ENCODE measurements around the gene CENATAC.
"Not testable (repeated sequence)": the region's sequence is repeated elsewhere in the genome, so short reads cannot be mapped to it uniquely, and the experiment has no call there.

The CENATAC gene

DNA sequence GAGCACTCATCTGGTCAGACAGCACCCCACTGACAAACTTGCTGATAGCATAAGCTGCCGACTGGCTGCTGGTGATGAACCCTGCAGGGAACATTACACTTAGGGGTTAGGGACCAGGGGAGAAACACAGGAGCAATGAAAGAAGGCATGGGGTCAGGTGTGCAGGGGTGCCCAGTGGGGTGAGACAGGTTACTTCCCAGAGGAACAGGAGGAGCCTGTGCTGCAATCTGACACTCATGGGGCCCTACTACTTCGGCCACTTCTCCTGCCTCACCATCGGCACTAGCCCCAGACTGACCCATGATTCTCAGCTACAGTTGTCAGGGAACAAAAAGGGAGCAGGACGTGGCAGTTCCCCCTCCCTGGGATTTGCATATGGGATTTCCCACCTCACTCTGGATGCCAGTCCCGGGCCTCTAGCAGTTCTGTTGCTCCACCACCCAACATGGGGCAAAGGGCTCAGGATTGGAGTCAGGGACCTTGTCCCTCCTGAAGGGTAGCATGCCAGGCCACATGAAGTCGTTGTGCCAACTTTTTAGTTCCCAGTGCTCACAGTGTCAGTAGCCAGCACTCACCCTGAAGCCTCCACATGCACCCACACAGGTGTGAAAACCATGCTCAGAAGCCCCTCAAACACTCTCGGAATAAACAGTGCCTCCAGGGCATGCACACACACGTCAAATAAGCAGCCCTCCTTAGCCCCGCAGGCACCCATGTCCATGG is 30.6 kb downstream of the CENATAC start:
- no peak for DNase-seq

DNA sequence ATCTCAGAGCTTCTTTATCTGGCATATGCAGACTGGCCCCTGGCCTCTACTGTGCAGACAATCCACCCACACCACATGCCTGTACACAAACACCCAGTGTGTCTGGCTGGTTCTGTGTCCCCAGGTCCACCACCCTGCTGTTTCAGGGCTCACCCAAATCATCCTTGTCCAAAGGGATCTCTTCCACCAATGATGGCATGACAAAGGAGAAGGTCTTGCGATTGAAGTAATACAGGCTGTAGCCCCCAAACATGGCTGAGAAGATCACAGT is 31.1 kb downstream of the CENATAC start:
- no peak for DNase-seq

DNA sequence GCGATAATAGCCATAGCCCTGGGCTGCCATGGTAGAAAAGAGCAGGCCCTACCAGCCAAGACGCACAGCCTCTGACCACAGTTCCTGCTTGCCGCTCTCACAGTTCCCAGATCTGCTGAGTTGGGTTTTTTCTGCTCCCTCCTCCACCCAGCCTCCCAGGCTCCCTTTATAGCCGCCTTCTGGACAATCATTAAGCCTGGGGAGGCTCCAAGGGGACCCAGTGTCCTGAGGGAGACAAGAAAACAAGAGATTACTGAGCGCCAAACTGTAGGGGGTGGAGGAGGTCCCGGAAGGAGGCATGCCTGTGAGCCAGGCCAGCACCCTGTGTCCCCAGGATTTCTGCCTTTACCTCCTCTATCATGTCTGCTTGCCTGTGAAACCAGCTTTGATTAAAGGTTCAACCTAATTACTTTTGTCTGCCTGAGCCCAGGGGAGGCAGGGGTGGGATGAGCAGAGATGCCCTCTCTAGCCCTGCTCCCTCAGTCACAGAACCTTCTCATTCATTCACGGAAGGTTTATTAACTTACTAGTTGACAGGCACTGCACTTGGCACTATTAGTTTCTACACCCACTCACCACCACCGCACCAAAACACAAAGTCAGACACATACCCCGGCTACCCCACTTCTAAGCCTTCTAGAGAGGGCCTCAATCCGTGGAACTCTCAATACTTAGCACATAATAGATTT is 31.5 kb downstream of the CENATAC start:
- DNase-seq, result peak; percentile 56

DNA sequence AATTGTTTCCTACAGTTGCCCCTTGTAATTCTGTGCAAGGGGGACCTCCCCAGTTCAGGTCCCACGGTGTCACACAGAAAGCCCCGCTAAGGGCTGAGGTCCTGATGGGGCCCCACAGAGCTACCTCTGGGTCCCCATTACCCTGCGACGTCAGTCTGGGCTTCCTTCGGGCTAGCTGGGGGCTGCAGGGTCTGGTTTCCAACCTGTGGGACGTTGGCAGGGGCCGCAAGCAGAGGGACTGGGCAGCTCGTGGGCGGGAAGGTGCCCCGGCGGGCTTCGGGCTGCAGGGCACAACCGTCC is 32.0 kb downstream of the CENATAC start:
- no peak for DNase-seq

DNA sequence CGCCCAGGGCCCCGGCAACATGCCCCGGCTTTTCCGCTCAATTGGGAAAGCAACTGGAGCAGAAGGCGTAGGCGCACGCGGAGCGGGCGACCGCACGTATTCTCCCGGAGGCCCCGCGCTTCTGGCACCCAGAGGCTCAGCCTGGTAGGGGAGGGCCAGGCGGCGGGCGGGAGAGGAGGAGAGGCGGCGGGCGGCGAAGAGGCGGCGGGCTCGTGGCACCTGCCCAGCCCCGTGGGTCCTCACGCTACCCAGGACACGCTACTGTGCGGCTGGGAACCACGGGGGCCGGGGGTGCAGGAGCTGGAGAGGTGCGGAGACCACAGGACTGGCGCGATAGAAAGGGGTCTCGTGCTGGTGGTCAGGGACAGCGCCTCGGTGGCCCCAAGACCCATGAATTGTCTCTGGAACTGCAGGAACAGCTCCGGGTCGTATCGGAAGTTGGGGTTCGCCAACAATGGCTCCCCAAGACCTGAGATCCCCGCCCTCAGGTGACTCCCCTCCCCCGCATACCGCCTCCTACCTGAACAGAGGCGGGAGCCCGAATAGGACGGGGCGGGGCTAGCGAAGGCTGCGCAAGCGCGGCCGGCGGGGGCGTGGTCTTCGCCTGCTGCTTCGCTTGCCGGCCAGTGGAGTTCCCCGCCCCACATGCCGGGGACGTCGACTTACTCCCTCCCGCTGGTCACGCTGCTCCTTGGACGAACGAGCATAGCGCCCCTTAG is 32.5 kb downstream of the CENATAC start, which contains the start of gene SLC37A4:
TSS of gene SLC37A4 (minus strand) at position 549 of the 719 bp plus-strand sequence.
- DNase-seq, result peak; percentile 100

DNA sequence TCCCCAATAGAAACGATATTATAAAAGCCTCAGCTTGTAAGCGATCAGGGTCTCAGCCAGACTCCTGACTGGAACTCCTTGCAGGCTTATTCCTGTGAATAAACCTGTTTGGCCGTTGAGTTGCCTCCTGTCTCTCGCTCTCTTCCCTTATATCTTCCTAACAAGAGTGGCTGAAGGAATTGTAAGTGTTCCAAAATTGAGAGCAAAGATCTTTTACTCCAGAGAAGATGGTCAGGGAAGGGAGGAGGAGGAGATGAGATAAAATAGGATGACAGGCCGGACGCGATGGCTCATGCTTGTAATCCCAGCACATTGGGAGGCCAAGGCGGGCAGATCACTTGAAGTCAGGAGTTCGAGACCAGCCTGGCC is 34.0 kb downstream of the CENATAC start:
- DNase-seq, result no peak

DNA sequence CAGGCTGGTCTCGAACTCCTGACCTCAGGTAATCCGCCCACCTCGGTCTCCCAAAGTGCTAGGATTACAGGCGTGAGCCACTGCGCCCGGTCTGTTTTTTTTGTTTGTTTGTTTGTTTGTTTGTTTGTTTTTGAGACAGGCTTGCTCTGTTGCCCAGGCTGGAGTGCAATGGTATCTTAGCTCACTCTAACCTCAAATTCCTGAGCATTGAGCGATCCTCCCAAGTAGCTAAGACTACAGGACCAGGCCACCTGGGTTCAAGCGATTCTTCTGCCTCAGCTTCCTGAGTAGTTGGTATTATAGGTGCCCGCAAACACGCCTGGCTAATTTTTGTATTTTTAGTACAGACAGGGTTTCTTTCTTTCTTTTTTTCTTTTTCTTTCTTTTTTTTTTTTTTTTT is 35.5 kb downstream of the CENATAC start:
- DNase-seq, result not testable (repeated sequence)

DNA sequence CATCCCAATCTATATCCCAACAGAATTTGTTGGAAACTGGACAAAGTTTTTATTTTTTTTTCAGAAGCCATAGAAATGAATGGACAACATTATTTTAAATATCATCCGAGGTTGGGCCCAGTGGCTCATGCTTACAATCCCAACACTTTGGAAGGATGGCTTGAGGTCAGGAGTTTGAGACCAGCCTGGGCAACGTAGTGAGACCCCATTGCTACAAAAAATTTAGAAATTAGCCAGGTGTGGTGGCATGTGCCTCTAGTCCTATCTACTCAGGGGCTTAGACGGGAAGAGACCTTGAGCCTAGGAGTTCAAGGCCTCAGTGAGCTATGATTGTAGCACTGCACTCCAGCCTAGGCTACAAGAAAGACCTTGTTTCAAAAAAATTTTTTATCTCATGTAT is 36.9 kb downstream of the CENATAC start:
- no peak for DNase-seq

DNA sequence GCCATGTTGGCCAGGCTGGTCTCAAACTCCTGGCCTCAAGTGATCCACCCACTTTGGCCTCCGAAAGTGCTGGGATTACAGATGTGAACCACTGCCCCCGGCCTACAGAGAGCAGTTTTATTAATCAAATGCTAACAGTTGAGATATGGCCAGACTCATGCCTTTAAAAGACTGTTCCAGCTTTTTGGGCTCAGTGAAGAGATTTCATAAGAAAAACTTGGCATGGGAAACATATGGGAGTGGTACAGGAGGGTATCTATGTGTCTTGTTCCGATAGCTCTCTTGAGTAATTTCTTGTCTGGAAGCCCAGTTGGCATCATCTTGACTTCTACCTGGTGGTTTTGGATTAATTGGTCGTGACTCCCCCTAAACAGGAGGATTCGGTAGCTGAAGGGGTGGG is 40.9 kb downstream of the CENATAC start:
- no peak for DNase-seq

DNA sequence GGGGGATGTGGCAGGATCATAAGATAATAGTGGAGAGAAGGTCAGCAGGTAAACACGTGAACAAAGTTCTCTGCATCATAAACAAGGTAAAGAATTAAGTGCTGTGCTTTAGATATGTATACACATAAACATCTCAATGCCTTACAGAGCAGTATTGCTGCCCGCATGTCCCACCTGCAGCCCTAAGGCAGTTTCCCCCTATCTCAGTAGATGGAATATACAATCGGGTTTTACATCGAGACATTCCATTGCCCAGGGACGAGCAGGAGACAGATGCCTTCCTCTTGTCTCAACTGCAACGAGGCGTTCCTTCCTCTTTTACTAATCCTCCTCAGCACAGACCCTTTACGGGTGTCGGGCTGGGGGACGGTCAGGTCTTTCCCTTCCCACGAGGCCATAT is 41.5 kb downstream of the CENATAC start:
- not testable (repeated sequence) for DNase-seq

DNA sequence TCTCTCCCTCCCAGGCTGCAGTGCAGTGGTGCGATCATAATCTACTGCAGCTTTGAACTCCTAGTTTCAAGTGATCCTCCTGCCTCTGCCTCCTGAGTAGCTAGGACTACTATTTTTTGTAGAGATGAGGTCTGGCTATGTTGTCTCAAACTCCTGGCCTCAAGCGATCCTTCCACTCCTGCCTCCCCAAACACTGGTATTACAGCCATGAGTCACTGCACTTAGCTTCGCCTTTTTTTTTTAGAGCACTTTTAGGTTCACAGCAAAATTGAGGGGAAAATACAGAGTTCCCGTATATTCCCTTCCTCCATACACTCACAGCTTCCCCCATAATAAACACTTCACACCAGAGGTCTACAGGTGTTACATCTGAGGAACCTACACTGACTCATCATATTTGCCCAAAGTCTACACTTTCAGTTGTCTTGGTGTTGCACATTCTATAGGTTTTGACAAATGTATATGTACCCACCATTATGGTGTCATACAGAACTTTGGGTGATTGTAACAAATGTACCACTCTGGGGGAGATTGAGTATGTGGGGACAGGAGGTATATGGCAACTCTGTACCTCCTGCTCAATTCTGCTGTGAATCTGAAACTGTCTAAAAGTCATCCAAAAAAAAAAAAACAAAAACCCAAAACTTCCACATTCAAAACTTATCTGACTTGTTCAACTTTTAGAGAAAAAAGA is 44.0 kb downstream of the CENATAC start:
- no peak for DNase-seq

DNA sequence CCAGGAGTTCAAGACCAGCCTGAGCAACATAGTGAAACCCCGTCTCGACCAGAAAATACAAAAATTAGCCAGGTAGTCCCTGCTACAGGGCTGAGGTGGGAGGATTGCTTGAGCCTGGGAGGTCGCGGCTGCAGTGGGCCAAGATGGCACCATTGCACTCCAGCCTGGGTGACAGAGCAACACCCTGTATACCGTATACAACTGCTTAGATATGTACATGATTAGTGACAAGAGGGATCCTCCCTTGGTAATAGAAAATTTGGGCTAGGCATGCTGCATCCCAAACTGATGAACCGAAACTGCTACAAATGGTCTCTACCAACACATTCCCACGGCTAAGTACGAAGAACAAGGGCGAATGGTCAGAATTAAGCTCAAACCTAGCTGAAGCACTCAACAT is 45.0 kb downstream of the CENATAC start:
- no peak for DNase-seq

DNA sequence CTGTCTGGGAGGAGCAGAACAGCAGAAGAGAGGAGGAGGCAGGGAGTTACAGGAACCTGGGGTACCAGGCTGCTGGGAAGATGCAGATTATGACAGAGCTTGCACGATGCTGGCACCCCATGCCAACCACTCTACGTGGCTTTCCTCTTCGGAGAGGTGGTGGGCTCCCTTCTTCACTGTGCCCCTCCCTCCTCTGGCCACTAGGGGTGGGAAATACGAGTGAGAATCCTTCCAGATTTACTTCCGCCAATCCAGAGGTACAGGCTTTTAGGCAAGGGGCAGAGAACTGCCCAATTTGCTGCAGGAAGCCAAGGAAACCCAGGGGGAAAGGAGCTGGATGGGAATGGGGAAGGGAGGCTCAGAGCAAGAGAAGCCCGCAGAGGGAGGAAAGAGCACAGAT is 46.8 kb downstream of the CENATAC start:
- DNase-seq, result no peak

DNA sequence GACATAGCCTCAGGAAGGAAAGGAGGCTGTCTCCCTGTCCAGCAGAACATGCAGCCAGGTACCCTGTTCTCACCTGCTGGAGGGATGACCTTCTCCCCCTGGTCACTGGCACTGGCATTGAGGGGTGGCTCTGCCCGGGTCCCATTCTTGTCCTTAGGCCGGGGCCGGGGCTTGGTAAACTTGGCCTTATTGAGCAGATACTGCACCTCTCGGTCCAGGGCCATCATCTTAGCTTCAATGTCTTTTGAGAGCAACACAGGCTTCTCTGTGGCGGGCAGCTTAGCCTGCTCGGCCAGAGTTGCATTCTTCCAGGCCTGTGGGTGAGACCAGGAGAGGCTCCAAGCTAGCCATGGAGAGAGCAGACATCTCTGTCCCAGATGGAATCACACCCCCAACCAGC is 48.6 kb downstream of the CENATAC start:
- no peak for DNase-seq

DNA sequence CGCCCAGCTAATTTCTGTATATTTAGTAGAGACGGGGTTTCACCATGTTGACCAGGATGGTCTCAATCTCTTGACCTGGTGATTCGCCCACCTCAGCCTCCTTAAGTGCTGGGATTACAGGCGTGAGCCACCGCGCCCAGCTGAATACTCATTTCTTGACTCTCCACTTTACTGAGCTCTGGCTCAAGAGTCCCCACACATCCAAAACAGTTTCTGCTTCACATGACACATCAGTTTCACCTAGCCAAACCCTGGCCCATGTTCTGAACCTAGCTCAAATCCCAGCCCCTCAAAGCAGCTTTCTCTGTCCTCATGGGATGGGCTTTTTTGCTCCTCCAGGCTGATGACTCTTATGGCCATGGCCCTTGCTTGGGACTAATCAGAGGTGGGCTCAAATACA is 49.3 kb downstream of the CENATAC start:
- no peak for DNase-seq

DNA sequence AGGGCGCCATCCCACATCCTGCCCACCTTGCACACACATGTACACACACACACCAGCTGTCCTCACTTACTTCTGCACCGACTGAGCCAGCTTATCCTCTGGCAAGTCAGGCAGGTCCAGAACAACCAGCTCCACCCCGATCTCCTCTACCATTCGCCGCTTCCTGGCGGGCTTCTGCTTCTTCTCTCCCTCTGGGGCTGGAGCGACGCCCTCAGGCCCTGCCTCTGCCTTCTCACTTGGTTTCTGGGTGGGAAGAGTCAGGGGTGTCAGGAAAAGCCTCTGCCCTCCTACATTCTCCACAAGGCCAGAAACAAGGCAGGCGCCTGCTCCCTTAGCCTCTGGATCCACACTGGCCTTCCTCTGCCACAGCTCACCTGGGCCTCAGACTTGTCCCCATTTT is 50.7 kb downstream of the CENATAC start:
- DNase-seq, result no peak

DNA sequence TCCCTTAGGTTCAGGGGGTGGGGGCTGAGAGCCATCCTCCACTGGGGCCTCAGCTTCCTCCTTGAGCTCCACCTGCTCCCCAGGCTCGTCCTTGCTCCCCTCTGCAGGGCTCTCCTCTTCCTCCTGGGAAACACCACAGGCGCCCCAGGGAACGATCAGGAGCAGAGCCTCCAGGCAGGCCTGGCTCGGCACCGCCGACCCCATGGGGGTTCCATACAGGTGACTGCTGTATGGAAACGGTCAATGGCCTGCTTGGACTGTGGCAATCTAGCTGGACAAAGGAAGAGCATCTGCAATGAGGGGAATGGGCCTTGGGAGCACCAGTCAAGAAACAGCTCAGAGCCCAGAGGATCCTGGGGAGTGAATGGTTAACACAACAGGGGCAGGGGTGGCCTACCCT is 51.1 kb downstream of the CENATAC start:
- DNase-seq, result no peak

DNA sequence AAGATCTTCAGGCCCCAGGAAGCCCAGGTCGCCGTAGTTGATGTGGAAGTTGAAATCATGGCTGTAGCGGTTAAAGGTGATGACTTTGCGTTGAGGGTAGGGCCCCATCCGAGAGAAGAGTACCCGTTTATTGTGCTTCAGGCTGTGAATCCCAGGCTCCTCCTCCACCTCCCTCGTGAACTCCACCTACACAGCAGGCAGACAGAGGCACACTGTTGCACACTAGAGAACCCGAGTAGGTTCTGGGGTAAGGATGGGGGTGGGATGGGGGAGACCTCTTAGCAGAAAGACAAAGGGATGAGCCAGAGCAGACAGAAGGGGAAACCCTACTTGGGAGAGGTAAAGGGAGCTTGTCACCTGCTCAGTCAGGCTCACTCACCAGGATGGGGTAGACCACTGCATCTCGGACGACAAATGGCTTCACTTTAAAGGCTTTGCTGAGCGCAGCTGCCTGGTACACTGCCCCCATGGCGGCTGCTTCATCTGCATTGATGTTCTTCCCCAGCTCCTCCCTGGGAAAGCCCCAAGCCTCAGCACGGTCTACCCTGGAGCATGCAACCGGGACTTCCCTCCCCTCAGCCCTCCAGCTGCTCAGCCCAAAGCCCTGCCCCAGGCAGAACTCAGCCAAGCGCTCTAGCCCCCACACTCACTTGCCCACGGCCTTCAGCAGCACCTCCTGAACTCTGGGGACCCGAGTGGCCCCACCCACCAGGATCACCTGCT is 53.7 kb downstream of the CENATAC start:
- no peak for DNase-seq

DNA sequence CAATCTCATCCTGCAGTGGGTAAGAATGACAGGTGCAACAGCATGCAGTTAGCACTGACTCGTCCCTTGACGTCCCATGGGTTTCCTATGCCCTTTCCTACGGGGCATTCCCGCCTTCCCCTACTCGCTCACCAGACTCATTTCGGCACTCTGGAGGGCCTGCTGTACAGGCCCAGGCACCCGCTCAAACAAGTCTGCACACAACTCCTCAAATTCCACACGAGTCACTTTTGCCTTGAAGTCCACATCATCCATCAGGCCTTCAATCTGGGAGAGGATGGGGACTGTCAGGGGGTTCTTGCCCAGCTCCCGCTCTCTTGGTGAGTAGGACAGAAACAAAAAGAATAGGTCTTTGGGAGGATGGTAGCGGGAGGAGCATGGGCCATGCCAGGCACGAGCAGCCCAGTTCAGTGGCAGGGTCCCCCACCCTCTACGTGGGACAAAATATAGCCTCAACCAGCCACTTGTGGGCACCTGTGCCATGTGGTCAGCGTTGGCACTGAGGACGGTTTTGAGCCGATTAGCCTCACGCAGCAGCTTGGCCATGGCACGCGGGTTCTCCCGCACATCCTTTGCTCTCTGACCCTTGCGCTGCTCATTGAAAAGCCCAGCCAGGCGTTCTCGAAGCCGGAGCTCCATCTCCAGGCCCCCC is 54.4 kb downstream of the CENATAC start:
- no peak for DNase-seq

DNA sequence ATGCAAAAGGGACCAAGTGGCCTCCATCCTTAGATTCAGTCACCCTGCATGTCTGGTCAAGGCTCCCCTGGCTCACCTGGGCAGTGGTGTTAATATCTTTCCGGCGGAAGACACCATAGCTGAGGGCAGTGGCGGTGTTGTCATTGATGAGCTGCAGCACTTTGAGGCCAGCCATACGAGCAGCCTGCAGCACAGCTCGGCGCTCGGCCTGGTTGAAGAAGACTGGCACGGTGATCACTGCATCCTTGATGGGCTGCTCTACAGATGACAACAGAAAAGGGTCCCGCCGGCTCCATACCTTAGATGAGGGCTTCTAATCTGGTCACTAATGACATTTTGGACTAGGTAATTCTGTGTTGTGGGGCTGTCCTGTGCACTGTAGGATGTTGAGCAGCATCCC is 56.5 kb downstream of the CENATAC start:
- no peak for DNase-seq

DNA sequence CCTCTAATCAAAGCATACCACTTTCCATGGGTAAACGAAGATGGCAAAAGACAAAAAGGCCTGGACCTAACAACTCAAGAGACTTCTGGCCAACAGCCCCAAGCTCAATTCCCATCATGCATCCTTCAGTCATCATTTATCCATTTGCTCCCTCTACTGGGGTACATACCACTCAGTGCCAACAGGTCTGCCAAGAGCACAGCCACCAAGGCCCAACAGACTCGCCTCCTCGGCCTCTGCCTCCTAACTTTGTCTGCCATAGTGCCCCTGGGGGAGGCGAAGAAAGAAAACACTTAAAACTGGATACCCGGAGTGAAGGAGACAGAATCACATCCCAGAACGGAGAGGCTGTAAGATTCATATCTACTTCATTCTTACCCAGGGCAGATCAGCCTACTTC is 58.0 kb downstream of the CENATAC start:
- DNase-seq, result peak; percentile 66

DNA sequence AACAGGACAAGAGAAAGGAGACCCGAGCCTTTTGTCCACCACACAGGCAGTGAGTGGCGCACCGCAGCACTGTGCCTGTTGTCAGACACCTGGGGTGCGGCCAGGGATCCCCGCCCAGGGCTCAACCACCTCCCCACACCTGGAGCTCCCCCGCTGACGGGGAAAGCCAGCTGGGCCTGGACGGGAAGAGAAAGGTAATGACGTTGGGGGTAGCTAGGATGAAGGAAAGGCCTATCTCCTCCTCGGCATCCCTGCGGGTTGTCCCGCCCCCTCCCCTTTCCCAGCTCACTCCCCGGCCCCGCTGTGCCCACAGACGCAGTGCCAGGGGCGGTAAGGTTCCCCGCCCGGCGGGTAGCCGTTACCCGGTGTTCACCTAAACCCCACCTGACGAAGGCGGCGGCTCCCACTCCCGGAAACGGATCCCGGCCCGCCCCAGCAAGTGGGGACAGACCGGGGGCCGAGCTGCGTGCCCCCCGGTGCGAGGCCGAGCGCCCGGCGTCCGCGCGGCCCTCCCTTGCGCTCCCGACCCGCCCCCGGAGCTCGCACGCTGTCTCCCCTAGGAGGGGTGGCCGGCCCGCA is 58.6 kb downstream of the CENATAC start:
- DNase-seq, result peak; percentile 40

All from GF-D8 (cell line).